NCI-H82 (cell line): ENCODE data around the gene IQGAP2.

Experiments
- DNase-seq: peaks from one replicate; lab custom pipeline; 2025; lab: John Stamatoyannopoulos, UW

IQGAP2 gene

DNA sequence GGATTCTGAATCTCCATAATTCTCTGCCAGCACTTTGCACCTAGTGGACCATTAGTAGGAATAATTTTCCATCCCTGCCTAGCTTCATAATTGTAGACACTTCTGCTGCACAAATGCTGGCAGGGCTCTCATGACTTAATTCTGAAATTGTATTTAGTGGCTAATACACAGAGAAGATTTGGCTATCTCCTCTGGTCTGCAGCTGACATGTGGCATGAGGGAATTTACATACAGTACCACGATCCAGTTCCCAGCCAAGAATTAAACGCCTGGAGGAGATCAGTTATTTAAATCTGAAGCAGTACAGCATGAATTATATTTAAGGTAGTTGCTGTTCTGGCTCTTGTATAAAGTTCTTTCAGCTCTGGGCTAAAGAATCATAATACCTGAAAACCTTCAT lies 46.5 kb downstream of the IQGAP2 start:
- DNase-seq, result no peak

- DNase-seq, result no peak
Observed at GRCh38 chr5:76450054-76450453, 47.0 kb downstream of the IQGAP2 start.

DNA sequence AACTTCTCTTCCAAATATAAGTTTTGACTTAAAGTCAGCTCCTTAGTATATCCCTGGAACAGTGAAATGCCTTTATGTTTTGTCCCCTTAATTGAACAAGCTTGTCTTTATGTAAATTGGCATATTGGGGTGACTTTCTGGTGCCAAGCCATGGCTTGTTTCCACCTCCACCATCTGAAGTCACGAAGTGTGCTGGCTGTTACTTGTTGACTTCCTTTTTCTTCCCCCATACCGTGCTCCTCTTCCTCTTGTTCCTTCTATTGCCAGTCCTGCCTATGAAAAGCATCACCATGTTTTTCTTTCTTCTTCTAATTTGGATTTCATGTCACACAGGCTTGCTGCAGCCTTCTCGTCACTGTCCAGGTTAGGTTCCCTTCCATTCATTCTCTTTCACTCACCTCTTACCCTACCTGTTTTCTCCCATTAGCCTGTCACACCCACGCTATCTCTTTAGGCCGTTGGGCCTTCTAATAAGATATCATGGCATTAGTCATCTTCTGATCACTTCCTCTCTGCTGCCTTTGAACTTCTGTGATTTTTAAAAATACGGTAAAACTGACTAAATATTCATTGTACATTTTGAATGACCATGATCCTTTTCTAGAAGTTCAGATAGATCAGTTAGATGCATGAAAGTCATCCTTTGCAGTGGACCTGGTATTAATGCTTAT lies 48.1 kb downstream of the IQGAP2 start:
- no peak for DNase-seq

DNA sequence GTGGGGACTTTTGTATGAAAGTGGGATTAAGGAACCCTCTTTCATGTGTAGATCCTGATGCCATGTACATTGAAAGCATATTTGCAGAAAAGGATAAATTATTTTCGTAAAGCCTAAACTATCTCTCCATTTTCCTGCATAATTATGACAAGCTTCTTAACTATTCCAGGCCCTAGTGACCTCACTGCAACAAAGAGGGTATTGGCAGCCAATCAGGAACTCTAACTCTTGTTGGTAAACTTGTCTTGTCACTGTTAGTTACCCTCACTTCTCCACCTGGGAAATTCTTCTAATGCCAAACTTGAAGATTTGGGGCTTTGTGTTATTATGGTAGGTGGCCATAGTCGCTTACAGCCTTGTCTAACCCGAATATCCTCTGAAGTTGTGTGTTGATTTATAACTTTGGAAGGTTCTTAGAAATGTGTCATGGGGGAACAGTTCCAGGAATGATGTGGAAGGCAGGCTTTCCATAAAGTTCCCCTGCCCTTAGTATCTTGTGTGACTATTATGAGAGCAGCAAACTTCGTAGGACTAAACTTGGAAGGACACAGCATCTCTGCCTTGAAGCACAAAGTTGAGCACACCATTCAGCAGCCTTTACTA lies 52.5 kb downstream of the IQGAP2 start:
- no peak for DNase-seq

DNA sequence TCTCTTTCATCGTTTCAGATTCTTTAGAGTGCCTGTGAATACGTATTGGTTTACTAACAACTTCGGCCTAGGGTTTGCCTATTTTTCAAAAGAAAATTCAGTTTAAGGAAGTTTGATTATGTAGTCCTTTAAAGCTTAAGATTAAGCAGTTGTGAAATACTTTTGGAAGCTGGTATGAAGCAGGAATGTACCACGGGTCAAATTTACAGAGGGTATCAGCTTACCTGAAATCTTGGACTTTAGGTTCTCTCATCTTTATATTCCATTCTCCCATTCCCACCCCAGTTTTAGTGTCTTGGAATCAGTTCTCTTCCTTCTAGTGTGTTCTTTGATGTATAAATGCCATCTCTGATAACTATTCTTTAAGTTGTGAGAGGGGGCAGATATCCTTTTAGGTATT lies 53.2 kb downstream of the IQGAP2 start:
- DNase-seq, result no peak

DNA sequence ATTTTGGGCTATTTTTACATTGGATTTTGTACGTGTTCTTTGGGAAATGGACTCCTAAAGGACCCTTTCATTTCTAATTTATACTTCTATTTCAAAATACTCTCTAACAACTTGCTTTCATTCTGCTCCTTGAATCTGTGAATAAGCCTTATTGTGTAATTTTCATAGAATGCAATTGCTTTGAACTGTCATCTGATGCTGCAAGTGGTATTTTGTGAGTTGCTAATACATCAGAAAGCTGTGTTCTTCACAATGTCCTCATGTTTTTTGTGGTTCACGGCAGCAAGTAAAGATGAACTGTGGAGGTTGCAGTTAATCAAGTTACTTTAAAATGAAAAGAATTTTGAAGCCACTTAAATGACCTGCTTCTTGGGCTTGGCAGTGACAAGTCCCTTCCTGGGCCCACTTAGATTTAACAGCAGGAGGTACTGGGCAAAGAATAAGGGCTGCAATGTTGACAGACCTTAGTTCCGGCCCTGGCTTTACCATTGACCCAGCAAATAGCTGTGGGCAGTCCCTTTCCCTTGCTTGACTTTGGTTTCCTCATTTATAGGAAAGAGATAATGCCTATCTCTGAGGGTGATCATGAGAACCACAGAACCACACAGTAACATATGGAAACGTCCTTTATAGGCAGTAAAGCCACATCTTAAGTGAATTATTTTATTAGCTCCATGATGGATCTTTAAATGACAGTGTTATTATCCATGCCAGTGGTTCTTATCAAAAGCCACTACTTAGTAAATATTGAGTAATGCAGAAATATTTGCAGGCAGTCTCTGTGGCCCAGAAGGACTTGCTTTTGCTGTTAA lies 54.8 kb downstream of the IQGAP2 start:
- DNase-seq, result no peak

GRCh38 chr5:76458486-76458830 lies 55.4 kb downstream of the IQGAP2 start:
- DNase-seq, result no peak

DNA sequence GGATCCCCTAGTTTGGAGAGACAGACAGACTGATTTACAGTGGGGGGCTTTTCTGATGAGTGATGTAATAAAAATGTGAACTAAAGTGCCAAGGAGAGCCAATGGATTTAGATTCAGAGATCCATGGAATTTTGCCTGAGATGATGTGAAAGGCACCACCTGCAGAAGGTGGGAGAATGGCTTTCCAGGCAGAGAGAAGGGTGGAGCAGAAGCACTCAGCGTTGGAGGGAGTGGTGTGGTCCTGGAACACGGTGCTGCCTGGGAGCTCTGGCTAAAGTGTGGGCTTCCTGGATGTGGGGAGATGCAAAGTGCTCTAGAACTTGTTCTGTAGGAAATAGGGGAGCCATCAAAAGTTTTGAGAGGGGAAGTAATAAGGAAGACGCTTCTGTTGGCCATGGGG lies 57.0 kb downstream of the IQGAP2 start:
- no peak for DNase-seq

- DNase-seq, result no peak
Observed at GRCh38 chr5:76462097-76462667, 59.1 kb downstream of the IQGAP2 start.

DNA sequence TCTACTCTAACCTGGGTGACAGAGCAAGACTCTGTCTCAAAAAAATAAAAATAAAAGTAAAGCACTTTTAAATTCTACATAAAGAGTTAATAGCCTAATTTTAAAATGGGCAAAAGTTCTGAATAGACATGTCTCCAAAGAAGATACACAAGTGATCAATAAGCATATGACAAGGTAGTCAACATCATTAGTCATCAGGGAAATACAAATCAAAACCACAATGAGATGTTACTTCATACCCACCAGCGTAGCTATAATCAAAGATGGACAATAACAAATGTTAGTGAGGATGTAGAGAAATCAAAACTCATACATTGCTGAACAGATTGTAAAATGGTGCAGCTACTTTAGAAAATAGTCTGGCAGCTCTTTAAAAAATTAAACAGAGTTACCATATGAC lies 64.1 kb downstream of the IQGAP2 start:
- DNase-seq, result no peak

DNA sequence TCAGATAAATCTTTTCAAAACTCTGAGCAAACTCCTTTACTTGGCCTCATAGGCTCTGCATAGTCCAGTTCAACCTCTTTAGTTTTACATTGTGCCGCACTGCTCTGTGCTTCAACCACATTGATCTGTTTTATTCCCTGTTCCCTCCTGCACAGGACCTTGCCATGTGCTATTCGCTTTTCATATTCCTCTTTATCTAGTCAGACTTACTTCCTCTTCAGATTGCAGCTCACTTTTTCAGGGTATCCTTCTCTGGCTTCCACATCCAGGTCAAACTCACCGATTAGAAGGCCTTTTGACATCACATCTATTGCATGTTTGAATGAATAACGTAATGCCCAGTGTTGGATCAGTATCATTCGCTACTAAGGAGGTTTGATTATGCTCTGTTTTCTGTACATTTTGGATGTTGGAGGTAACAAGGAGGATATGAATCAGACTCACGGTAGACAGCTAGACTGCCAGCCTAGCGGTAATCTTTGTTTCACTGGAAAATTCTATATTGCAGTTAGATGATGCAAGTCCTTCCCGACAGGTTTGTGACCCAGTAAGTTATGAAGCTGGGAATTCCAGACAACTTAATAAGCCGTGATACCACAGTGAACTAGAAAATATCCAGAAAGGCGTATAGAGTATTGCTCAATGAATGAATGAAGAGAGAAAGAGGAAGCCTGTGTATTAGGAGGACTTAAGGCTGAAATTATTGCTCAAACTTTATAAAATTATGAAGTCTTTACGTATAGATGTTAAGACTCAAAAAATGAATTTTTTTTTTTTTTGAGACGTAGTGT lies 65.7 kb downstream of the IQGAP2 start:
- DNase-seq, result no peak

DNA sequence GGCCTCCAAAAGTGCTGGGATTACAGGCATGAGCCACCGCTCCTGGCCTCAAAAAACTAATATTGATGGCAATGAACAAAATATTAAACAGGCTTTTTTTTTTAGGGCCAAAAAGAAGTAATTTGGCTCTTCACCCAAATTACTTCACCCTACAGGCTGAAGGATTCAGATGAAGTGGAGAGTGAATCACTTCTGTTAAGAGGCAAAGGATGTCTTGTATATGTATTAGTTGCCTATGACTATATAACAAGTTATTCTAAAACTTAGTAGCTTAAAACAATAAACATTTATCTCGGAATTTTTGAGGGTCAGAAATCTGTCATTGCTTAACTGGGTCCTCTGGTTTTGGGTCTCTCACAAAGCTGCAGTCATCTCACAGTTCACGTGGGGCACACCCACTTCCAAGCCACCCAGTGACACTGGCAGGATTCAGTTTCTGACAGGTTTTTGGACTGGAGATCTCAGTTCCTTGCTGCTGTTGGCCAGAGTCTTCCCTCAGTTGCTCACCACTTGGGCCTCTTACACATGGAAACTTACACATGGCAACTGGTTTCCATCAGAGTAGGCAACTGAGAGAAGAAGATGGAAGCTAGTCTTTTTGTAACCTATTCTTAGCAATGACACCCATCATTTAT lies 66.7 kb downstream of the IQGAP2 start:
- DNase-seq, result no peak

DNA sequence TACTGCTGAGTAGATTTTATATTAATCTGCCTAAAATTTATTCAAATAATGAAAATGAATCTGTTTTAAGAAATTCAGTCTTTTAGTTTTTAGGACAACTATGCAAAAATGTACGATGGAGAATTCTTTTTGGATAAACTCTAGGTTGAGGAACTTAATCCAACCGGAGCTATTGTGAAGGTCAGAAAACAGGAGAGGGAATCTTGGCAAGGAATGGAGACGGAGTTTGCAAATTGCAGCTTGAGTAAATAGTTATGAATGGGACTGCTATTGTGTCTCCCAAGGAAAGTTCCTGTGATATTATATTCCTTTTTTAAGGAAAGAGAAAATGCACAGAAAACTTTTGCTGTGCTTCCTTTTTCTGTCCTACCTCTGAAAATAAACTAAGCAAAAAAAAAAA lies 67.9 kb downstream of the IQGAP2 start:
- DNase-seq, result no peak

GRCh38 chr5:76471406-76471805 lies 68.3 kb downstream of the IQGAP2 start:
- DNase-seq, result no peak

GRCh38 chr5:76471987-76472334 lies 68.9 kb downstream of the IQGAP2 start:
- no peak for DNase-seq

DNA sequence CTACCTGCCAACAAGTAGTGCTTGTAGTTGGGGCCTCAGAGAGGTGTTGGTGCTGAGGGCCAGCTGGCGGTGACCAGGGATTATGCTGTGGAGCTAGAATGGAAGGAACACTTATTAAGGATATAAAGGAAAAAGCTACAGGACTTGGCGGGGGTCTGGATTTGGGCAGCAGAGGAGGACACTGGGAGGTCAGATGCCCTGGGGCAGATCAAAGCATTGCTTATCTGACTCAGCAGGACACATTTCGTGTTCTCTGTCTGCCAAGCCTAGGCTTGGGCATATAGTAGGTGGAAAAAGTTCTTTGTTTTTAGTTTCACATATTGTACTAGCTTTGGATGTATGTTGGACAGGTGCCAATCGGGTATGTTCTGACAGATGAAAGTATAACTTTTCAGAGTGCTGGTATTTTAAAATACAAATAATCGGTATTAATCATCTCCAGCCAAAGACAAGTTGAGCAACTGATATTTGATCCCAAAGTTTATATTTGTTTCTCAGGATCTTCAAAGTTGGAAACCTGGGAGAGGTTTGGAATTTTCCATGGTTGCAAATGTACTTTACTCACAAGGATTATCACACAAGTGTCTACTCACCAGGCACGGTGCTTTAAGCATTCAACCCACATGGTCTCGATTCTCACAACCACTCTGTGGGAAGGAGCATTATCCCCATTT lies 69.4 kb downstream of the IQGAP2 start:
- DNase-seq, result no peak

DNA sequence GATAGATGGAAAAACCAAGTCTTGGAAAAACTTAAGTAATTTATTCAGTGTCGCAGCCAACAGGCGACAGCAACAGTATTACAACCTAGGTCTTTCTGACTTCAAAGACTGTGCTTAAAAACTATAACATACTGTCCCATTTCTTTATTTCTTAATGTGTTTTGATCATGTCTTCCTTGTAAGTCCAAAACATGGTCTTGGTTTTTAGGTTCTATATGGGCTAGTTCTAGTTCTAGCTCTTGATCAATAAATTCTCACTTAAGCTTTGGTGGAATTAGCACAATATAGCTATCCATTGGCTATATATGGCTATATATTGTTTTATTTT lies 69.9 kb downstream of the IQGAP2 start:
- no peak for DNase-seq

DNA sequence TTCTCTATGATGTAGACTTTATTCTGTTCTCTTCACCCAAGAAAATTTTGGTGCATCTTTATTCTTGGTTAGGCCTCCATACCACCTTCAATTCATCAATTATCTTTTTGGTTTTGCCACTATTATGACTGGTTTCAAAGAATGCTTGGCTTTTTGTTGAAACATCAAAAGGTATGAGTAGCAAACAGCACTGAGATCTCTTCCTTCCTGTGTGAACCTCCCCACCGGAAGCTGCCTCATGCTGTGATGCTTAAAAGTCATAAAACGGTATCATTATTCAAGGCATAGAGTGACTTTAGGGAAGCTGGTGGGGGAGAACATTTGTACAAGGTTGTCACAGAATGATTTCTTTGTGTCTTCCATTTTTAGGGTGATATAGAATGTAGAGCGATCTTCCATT lies 70.6 kb downstream of the IQGAP2 start:
- DNase-seq, result no peak

DNA sequence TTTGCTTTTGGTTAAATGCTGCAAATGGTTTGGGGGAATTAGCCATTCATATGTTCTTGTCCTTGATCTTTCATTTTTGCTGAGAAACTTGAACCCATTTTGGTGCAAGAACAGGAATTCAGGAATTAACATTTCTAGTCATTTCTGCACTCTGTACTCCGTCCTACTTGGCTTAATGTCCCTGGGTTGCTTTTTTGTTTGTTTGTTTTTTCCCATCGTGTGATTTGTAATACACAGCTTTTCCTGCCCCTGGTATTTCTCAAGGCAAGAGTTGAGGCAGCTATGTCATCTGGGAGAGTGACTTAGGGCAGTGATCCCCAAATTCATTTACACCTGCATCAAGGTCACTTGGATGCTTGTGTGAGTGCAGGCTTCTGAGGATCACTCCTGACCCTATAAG lies 71.3 kb downstream of the IQGAP2 start:
- DNase-seq, result no peak

DNA sequence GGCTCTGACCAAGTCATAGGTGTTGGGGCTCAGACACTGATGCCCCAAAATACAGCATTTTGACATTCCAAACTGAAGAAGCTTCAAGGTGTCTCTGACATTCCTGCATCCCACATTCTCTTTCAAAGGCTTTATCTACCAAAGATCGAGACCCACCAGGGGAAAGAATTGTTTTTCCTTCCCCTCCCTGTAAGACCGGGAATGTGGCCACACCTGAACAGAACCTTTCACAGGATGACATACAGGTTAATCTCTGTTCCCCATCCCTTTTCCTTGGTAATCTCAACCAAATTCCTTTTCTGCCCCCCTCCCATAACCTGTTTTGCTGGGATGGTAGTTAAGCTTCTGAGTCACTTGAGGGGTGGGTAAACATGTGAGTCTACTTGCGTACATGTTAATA lies 72.3 kb downstream of the IQGAP2 start:
- DNase-seq, result no peak

DNA sequence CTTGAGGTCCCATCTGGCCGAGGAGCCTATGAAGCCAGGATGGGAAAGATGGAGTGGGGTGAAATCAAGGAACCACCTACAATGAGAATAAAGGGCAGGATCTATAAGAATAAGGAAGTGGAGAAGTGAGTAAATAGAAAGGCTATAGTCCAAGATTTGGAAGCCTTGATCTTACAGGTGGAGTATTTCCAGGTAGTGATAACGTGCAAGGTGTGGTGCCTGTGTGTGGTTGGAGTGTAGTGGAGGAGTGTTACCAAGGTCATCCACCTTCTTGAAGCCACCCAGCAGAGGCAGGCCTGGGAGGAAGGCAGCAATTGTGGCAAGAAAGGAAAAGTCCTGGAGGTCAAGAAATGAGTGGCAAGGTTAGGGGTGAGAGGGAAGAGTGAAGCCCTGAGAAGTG lies 72.9 kb downstream of the IQGAP2 start:
- no peak for DNase-seq
